HepG2 (cell line): ENCODE measurements around the gene PRPF4. TPM values are rescaled to one million over a fixed set of nuclear protein-coding genes. Genes with fewer than 3 reads are reported as not detected.

Source experiments
- ASH2L ChIP-seq: fragments of 300-600, 200-600 bp; sonication (generic); IDR thresholded peaks from 2 replicates; pipeline ENCODE4 v1.7.0; 2017; ENCODE audit warnings: low read depth, mild to moderate bottlenecking, moderate library complexity, mixed read lengths, low read length; ENCODE audit not compliant: insufficient read length
- BRD4 ChIP-seq: sonication (generic); formaldehyde crosslinking; IDR thresholded peaks from 2 replicates; pipeline ENCODE4 v1.4.0; 2020; ENCODE audit warnings: missing genetic modification reagents
- GABPB1 ChIP-seq: IDR thresholded peaks from 2 replicates; pipeline ENCODE4 v1.6.1; 2016; ENCODE audit warnings: mild to moderate bottlenecking, missing genetic modification reagents, moderate library complexity, missing compliant biosample characterization
- KAT7 ChIP-seq: IDR thresholded peaks from 2 replicates; pipeline ENCODE4 v1.6.1; 2018; ENCODE audit warnings: borderline replicate concordance, missing compliant biosample characterization
- KAT8 ChIP-seq: IDR thresholded peaks from 2 replicates; pipeline ENCODE4 v1.6.1; 2016; ENCODE audit warnings: missing genetic modification reagents, missing compliant biosample characterization
- MBNL3 ChIP-seq: fragments of 250-450 bp; sonication (Bioruptor Pico); conservative IDR thresholded peaks from 2 replicates; pipeline ENCODE4 v1.8.0; 2022; ENCODE audit warnings: mild to moderate bottlenecking, inconsistent platforms
- ZNF101 ChIP-seq: sonication (generic); formaldehyde crosslinking; IDR thresholded peaks from 2 replicates; pipeline ENCODE4 v1.4.0; 2020; ENCODE audit warnings: mild to moderate bottlenecking, low read depth, missing genetic modification reagents, borderline replicate concordance
- ZNF34 ChIP-seq: sonication (generic); formaldehyde crosslinking; IDR thresholded peaks from 2 replicates; pipeline ENCODE4 v1.4.0; 2020; ENCODE audit warnings: mild to moderate bottlenecking, missing genetic modification reagents, borderline replicate concordance
- polyA plus RNA-seq, 8 experiments: library from polyadenylated mRNA; depleted of rRNA in 3 of 8; stranded (reverse) in 7 of 8; unstranded in 1 of 8; fragments of >200 nt; fragmentation: Illumina TruSeq in 4 of 8; extraction: Trizol in 4 of 8; gene quantifications; 2 replicates each; pipeline versions ENCODE4 v1.2.1 to v1.2.3, GENCODE V29; 2011 to 2016; ENCODE audit warnings: low read depth in 4 of 8, missing spikeins in 1 of 8, mixed read lengths in 1 of 8; ENCODE audit not compliant: insufficient read depth in 1 of 8
- total RNA-seq, 5 experiments: library from RNA; depleted of rRNA; stranded (reverse); fragments of >200 nt; fragmentation: Illumina TruSeq; extraction: Trizol; gene quantifications; 2 replicates each; pipeline ENCODE4 v1.2.3, GENCODE V29; 2016; ENCODE audit warnings: low read depth in 1 of 5
- TF ChIP-seq, protein P1 (sequence below): sonication (generic); formaldehyde crosslinking; IDR thresholded peaks from 2 replicates; pipeline ENCODE4 v1.4.0; 2020; ENCODE audit warnings: missing genetic modification reagents
- TF ChIP-seq, protein P2 (sequence below): sonication (generic); formaldehyde crosslinking; IDR thresholded peaks from 2 replicates; pipeline ENCODE4 v1.5.1; 2020; ENCODE audit warnings: mild to moderate bottlenecking, missing genetic modification reagents, borderline replicate concordance
- TF ChIP-seq, protein P3 (sequence below): sonication (generic); formaldehyde crosslinking; IDR thresholded peaks from 2 replicates; pipeline ENCODE4 v1.5.0; 2020; ENCODE audit warnings: mild to moderate bottlenecking, missing genetic modification reagents, borderline replicate concordance
- TF ChIP-seq, protein P4 (sequence below): sonication (generic); formaldehyde crosslinking; IDR thresholded peaks from 2 replicates; pipeline ENCODE4 v1.4.0; 2020; ENCODE audit warnings: missing genetic modification reagents

The PRPF4 gene
- total and polyA plus RNA-seq, 2 of the 13 experiments (the other 11 are each of a cell fraction or from before 2014, with no cell fraction given): 10.3 to 49.0 TPM

DNA sequence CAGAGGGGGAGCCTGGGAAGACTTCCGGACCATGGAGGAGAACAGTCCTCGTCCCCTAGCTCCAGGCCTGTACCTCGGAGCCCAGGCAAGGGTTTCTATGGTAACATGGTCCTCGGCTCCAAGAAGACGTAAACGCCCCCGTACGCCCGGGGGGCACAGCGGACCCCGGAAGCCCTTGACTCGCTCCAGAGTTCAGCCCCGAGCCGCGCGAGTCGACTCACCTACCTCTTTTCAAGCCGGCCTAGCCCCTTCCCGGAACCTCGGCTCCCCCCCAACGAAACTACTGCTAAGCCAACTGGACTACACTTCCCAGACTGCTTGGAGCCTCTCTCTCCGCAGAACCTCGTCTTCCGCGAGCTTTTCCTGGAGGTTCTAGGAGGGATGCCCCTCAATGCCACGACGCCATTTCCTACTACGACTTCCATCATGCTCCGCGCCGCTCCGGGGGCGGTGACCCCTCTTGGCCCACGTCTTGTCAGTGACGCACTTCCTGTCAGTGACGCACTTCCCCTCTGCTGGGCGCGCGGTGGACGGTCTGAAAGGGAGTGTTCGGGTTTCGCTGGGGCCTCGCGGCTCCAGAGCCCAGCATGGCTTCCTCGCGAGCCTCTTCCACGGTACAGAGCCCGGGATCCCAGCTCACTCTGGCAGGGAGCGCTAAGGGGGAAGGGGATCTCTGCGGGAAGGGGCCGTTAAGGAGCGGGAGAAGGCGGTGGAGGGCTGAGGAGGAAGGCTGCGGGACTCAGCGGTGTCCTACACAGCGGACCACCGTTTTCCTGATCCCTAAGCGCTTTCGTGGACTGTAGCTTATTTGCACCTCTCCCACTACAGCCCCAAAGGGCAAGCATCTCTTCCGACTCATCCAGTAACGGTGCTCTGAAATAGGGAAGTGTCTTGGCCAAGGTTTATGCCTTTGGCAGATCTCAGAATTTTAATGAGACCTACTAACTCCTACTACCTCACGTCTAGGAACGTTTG is at the start of gene PRPF4, which contains the start of gene CDC26 (continued):
- TF ChIP-seq, protein P1, sequence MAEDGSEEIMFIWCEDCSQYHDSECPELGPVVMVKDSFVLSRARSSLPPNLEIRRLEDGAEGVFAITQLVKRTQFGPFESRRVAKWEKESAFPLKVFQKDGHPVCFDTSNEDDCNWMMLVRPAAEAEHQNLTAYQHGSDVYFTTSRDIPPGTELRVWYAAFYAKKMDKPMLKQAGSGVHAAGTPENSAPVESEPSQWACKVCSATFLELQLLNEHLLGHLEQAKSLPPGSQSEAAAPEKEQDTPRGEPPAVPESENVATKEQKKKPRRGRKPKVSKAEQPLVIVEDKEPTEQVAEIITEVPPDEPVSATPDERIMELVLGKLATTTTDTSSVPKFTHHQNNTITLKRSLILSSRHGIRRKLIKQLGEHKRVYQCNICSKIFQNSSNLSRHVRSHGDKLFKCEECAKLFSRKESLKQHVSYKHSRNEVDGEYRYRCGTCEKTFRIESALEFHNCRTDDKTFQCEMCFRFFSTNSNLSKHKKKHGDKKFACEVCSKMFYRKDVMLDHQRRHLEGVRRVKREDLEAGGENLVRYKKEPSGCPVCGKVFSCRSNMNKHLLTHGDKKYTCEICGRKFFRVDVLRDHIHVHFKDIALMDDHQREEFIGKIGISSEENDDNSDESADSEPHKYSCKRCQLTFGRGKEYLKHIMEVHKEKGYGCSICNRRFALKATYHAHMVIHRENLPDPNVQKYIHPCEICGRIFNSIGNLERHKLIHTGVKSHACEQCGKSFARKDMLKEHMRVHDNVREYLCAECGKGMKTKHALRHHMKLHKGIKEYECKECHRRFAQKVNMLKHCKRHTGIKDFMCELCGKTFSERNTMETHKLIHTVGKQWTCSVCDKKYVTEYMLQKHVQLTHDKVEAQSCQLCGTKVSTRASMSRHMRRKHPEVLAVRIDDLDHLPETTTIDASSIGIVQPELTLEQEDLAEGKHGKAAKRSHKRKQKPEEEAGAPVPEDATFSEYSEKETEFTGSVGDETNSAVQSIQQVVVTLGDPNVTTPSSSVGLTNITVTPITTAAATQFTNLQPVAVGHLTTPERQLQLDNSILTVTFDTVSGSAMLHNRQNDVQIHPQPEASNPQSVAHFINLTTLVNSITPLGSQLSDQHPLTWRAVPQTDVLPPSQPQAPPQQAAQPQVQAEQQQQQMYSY (CRISPR knock-in tag): no peak
- TF ChIP-seq KAT7 (CRISPR knock-in tag) (0 out of 2 replicates have a peak, but pooled peaks have one; percentile 35), ZNF34 (CRISPR knock-in tag) (no peak), BRD4 (CRISPR knock-in tag) (no peak), ZNF101 (CRISPR knock-in tag) (peak; percentile 77; the same call in 1 of the 2 replicates), KAT8 (peak; percentile 95), MBNL3 (CRISPR knock-in tag) (no peak), GABPB1 (peak; percentile 99), ASH2L (peak; percentile 80)
- TF ChIP-seq, protein P2, sequence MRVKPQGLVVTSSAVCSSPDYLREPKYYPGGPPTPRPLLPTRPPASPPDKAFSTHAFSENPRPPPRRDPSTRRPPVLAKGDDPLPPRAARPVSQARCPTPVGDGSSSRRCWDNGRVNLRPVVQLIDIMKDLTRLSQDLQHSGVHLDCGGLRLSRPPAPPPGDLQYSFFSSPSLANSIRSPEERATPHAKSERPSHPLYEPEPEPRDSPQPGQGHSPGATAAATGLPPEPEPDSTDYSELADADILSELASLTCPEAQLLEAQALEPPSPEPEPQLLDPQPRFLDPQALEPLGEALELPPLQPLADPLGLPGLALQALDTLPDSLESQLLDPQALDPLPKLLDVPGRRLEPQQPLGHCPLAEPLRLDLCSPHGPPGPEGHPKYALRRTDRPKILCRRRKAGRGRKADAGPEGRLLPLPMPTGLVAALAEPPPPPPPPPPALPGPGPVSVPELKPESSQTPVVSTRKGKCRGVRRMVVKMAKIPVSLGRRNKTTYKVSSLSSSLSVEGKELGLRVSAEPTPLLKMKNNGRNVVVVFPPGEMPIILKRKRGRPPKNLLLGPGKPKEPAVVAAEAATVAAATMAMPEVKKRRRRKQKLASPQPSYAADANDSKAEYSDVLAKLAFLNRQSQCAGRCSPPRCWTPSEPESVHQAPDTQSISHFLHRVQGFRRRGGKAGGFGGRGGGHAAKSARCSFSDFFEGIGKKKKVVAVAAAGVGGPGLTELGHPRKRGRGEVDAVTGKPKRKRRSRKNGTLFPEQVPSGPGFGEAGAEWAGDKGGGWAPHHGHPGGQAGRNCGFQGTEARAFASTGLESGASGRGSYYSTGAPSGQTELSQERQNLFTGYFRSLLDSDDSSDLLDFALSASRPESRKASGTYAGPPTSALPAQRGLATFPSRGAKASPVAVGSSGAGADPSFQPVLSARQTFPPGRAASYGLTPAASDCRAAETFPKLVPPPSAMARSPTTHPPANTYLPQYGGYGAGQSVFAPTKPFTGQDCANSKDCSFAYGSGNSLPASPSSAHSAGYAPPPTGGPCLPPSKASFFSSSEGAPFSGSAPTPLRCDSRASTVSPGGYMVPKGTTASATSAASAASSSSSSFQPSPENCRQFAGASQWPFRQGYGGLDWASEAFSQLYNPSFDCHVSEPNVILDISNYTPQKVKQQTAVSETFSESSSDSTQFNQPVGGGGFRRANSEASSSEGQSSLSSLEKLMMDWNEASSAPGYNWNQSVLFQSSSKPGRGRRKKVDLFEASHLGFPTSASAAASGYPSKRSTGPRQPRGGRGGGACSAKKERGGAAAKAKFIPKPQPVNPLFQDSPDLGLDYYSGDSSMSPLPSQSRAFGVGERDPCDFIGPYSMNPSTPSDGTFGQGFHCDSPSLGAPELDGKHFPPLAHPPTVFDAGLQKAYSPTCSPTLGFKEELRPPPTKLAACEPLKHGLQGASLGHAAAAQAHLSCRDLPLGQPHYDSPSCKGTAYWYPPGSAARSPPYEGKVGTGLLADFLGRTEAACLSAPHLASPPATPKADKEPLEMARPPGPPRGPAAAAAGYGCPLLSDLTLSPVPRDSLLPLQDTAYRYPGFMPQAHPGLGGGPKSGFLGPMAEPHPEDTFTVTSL (CRISPR knock-in tag): no peak; the same call in 1 of the 2 replicates
- TF ChIP-seq, protein P3, sequence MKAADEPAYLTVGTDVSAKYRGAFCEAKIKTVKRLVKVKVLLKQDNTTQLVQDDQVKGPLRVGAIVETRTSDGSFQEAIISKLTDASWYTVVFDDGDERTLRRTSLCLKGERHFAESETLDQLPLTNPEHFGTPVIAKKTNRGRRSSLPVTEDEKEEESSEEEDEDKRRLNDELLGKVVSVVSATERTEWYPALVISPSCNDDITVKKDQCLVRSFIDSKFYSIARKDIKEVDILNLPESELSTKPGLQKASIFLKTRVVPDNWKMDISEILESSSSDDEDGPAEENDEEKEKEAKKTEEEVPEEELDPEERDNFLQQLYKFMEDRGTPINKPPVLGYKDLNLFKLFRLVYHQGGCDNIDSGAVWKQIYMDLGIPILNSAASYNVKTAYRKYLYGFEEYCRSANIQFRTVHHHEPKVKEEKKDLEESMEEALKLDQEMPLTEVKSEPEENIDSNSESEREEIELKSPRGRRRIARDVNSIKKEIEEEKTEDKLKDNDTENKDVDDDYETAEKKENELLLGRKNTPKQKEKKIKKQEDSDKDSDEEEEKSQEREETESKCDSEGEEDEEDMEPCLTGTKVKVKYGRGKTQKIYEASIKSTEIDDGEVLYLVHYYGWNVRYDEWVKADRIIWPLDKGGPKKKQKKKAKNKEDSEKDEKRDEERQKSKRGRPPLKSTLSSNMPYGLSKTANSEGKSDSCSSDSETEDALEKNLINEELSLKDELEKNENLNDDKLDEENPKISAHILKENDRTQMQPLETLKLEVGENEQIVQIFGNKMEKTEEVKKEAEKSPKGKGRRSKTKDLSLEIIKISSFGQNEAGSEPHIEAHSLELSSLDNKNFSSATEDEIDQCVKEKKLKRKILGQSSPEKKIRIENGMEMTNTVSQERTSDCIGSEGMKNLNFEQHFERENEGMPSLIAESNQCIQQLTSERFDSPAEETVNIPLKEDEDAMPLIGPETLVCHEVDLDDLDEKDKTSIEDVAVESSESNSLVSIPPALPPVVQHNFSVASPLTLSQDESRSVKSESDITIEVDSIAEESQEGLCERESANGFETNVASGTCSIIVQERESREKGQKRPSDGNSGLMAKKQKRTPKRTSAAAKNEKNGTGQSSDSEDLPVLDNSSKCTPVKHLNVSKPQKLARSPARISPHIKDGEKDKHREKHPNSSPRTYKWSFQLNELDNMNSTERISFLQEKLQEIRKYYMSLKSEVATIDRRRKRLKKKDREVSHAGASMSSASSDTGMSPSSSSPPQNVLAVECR: peak; percentile 96
- TF ChIP-seq, protein P4, sequence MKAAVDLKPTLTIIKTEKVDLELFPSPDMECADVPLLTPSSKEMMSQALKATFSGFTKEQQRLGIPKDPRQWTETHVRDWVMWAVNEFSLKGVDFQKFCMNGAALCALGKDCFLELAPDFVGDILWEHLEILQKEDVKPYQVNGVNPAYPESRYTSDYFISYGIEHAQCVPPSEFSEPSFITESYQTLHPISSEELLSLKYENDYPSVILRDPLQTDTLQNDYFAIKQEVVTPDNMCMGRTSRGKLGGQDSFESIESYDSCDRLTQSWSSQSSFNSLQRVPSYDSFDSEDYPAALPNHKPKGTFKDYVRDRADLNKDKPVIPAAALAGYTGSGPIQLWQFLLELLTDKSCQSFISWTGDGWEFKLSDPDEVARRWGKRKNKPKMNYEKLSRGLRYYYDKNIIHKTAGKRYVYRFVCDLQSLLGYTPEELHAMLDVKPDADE: no peak
